HepG2 (cell line): Measurements from ENCODE around the gene PTPN3. TPM values are rescaled to one million over a fixed set of nuclear protein-coding genes. Genes with fewer than 3 reads are reported as not detected.
A peak's percentile ranks its signal among the peaks of the same experiment; 100 is the strongest.

Source experiments
- GZF1 ChIP-seq: sonication (generic); formaldehyde crosslinking; IDR thresholded peaks from 2 replicates; pipeline ENCODE4 v1.5.1; 2020; ENCODE audit warnings: mild to moderate bottlenecking, missing genetic modification reagents
- KAT7 ChIP-seq: IDR thresholded peaks from 2 replicates; pipeline ENCODE4 v1.6.1; 2018; ENCODE audit warnings: borderline replicate concordance, missing compliant biosample characterization
- MYC ChIP-seq: sonication (generic); formaldehyde crosslinking; IDR thresholded peaks from 2 replicates; pipeline ENCODE4 v1.9.0; 2021; ENCODE audit warnings: missing genetic modification reagents, borderline replicate concordance
- MZF1 ChIP-seq: sonication (generic); formaldehyde crosslinking; IDR thresholded peaks from 2 replicates; pipeline ENCODE4 v1.8.1; 2023; ENCODE audit warnings: mild to moderate bottlenecking, missing genetic modification reagents, borderline replicate concordance
- NONO ChIP-seq, 2 experiments: fragments of 450-650 bp in 1 of 2; sonication (generic) in 1 of 2; formaldehyde crosslinking in 1 of 2; IDR thresholded peaks in 1 of 2; conservative IDR thresholded peaks in 1 of 2; 2 replicates each; pipeline versions ENCODE4 v1.6.1 to v1.8.0; 2017 to 2022; ENCODE audit warnings: mild to moderate bottlenecking in 1 of 2, missing genetic modification reagents in 1 of 2, moderate library complexity in 1 of 2
- PHF8 ChIP-seq: sonication (generic); formaldehyde crosslinking; IDR thresholded peaks from 2 replicates; pipeline ENCODE4 v1.5.0; 2020; ENCODE audit warnings: missing genetic modification reagents
- RAD51 ChIP-seq: fragments of 450-650 bp; IDR thresholded peaks from 2 replicates; pipeline ENCODE4 v1.6.1; 2016; ENCODE audit warnings: borderline replicate concordance
- RFXAP ChIP-seq: sonication (generic); formaldehyde crosslinking; IDR thresholded peaks from 2 replicates; pipeline ENCODE4 v1.4.0; 2020; ENCODE audit warnings: missing genetic modification reagents, borderline replicate concordance
- RXRB ChIP-seq: IDR thresholded peaks from 2 replicates; pipeline ENCODE4 v1.6.1; 2016; ENCODE audit warnings: borderline replicate concordance, missing genetic modification reagents, missing compliant biosample characterization
- SMARCE1 ChIP-seq: fragments of 450-650 bp; IDR thresholded peaks from 2 replicates; pipeline ENCODE4 v1.6.1; 2017; ENCODE audit warnings: borderline replicate concordance
- SRSF9 ChIP-seq: fragments of 200-400 bp; formaldehyde crosslinking; IDR thresholded peaks from 2 replicates; pipeline ENCODE4 v1.6.1; 2018; ENCODE audit warnings: borderline replicate concordance, mild to moderate bottlenecking, low read depth, low read length; ENCODE audit not compliant: insufficient read depth, poor library complexity, severe bottlenecking
- TP53 ChIP-seq: sonication (generic); formaldehyde crosslinking; conservative IDR thresholded peaks from 2 replicates; pipeline ENCODE4 v1.4.0; 2020; ENCODE audit warnings: missing genetic modification reagents
- U2AF2 ChIP-seq: fragments of 200-400 bp; formaldehyde crosslinking; IDR thresholded peaks from 2 replicates; pipeline ENCODE4 v1.6.1; 2017; ENCODE audit warnings: low read depth, mild to moderate bottlenecking, low read length
- YY1 ChIP-seq: IDR thresholded peaks from 2 replicates; pipeline ENCODE4 v1.6.1; 2011; ENCODE audit warnings: low read length, low read depth, moderate library complexity, mild to moderate bottlenecking; ENCODE audit not compliant: insufficient read depth, insufficient replicate concordance
- ZBTB38 ChIP-seq: sonication (generic); formaldehyde crosslinking; IDR thresholded peaks from 2 replicates; pipeline ENCODE4 v1.5.1; 2020; ENCODE audit warnings: mild to moderate bottlenecking, missing genetic modification reagents
- ZFP82 ChIP-seq: sonication (generic); formaldehyde crosslinking; IDR thresholded peaks from 2 replicates; pipeline ENCODE4 v1.5.1; 2020; ENCODE audit warnings: mild to moderate bottlenecking, missing genetic modification reagents, borderline replicate concordance
- ZNF10 ChIP-seq: sonication (generic); formaldehyde crosslinking; IDR thresholded peaks from 2 replicates; pipeline ENCODE4 v1.4.0; 2020; ENCODE audit warnings: mild to moderate bottlenecking, low read depth, missing genetic modification reagents, borderline replicate concordance
- ZNF232 ChIP-seq: sonication (generic); formaldehyde crosslinking; IDR thresholded peaks from 2 replicates; pipeline ENCODE4 v1.4.0; 2020; ENCODE audit warnings: missing genetic modification reagents, borderline replicate concordance
- ZNF572 ChIP-seq: sonication (generic); formaldehyde crosslinking; IDR thresholded peaks from 2 replicates; pipeline ENCODE4 v1.5.1; 2020; ENCODE audit warnings: mild to moderate bottlenecking, missing genetic modification reagents
- ZNF775 ChIP-seq: sonication (generic); formaldehyde crosslinking; IDR thresholded peaks from 2 replicates; pipeline ENCODE4 v1.4.0; 2020; ENCODE audit warnings: missing genetic modification reagents, mild to moderate bottlenecking, moderate library complexity, borderline replicate concordance
- ZNF879 ChIP-seq: sonication (generic); formaldehyde crosslinking; IDR thresholded peaks from 2 replicates; pipeline ENCODE4 v1.8.1; 2023; ENCODE audit warnings: missing genetic modification reagents
- ZSCAN20 ChIP-seq: sonication (generic); formaldehyde crosslinking; IDR thresholded peaks from 2 replicates; pipeline ENCODE4 v1.4.0; 2020; ENCODE audit warnings: missing genetic modification reagents, mild to moderate bottlenecking, borderline replicate concordance
- polyA plus RNA-seq, 8 experiments: library from polyadenylated mRNA; depleted of rRNA in 3 of 8; stranded (reverse) in 7 of 8; unstranded in 1 of 8; fragments of >200 nt; fragmentation: Illumina TruSeq in 4 of 8; extraction: Trizol in 4 of 8; gene quantifications; 2 replicates each; pipeline versions ENCODE4 v1.2.1 to v1.2.3, GENCODE V29; 2011 to 2016; ENCODE audit warnings: low read depth in 4 of 8, missing spikeins in 1 of 8, mixed read lengths in 1 of 8; ENCODE audit not compliant: insufficient read depth in 1 of 8
- total RNA-seq, 5 experiments: library from RNA; depleted of rRNA; stranded (reverse); fragments of >200 nt; fragmentation: Illumina TruSeq; extraction: Trizol; gene quantifications; 2 replicates each; pipeline ENCODE4 v1.2.3, GENCODE V29; 2016; ENCODE audit warnings: low read depth in 1 of 5
- TF ChIP-seq, protein P1 (sequence below): sonication (generic); formaldehyde crosslinking; IDR thresholded peaks from 2 replicates; pipeline ENCODE4 v1.8.0; 2022; ENCODE audit warnings: mild to moderate bottlenecking, missing genetic modification reagents
- TF ChIP-seq, protein P2 (sequence below): IDR thresholded peaks from 2 replicates; pipeline ENCODE4 v1.6.1; 2016; ENCODE audit warnings: low read depth, control low read depth
- TF ChIP-seq, protein P3 (sequence below): sonication (generic); formaldehyde crosslinking; IDR thresholded peaks from 2 replicates; pipeline ENCODE4 v1.4.0; 2020; ENCODE audit warnings: missing genetic modification reagents
- TF ChIP-seq, protein P4 (sequence below): sonication (generic); formaldehyde crosslinking; IDR thresholded peaks from 2 replicates; pipeline ENCODE4 v1.8.1; 2023; ENCODE audit warnings: mild to moderate bottlenecking, missing genetic modification reagents

The PTPN3 gene
- total and polyA plus RNA-seq, 2 of the 13 experiments (the other 11 are each of a cell fraction or from before 2014, with no cell fraction given) = 5.6 to 20.5 TPM

DNA sequence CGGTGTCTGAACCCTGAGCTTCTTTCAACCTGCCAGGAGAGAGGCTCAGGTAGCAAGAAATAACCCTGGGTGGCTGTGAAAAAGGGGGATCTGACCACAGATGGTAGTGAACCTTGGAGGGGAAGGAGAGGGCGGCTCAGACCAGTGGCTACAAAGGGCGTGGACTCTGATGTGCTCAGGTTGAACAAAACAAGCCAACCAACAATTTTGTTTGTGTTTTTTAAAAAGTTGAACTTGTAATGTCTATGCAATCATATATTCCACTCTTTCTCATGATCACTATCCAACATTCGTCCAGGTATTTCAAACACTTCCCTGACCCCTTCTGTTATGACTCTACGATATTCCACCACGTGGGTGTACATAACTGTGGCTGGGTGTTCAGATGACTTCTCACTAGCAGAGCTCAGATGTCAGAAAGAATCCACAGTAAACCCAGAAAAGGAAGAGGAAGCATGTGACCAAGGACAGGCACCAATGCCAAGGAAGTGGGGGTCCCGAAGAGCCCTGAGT is 20.0 kb downstream of the PTPN3 start (continued):
- TF ChIP-seq RFXAP (CRISPR knock-in tag) = no peak
- TF ChIP-seq YY1 = no peak
- TF ChIP-seq ZSCAN20 (CRISPR knock-in tag) = no peak
- TF ChIP-seq U2AF2 = no peak
- TF ChIP-seq, protein P1, sequence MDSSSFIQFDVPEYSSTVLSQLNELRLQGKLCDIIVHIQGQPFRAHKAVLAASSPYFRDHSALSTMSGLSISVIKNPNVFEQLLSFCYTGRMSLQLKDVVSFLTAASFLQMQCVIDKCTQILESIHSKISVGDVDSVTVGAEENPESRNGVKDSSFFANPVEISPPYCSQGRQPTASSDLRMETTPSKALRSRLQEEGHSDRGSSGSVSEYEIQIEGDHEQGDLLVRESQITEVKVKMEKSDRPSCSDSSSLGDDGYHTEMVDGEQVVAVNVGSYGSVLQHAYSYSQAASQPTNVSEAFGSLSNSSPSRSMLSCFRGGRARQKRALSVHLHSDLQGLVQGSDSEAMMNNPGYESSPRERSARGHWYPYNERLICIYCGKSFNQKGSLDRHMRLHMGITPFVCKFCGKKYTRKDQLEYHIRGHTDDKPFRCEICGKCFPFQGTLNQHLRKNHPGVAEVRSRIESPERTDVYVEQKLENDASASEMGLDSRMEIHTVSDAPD = peak; percentile 51; the same call in 1 of the 2 replicates
- no peak for TF ChIP-seq ZNF232 (CRISPR knock-in tag)
- TF ChIP-seq, protein P2, sequence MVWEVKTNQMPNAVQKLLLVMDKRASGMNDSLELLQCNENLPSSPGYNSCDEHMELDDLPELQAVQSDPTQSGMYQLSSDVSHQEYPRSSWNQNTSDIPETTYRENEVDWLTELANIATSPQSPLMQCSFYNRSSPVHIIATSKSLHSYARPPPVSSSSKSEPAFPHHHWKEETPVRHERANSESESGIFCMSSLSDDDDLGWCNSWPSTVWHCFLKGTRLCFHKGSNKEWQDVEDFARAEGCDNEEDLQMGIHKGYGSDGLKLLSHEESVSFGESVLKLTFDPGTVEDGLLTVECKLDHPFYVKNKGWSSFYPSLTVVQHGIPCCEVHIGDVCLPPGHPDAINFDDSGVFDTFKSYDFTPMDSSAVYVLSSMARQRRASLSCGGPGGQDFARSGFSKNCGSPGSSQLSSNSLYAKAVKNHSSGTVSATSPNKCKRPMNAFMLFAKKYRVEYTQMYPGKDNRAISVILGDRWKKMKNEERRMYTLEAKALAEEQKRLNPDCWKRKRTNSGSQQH = no peak
- 0 out of 2 replicates have a peak, but pooled peaks have one; percentile 9 for TF ChIP-seq GZF1 (CRISPR knock-in tag)
- TF ChIP-seq NONO (IDR thresholded peaks at IDR 0.05) = no peak
- 0 out of 2 replicates have a peak, but pooled peaks have one; percentile 7 for TF ChIP-seq NONO (CRISPR knock-in tag; conservative IDR thresholded peaks at IDR 0.05)
- TF ChIP-seq RXRB (CRISPR knock-in tag) = no peak
- no peak for TF ChIP-seq SMARCE1
- TF ChIP-seq, protein P3, sequence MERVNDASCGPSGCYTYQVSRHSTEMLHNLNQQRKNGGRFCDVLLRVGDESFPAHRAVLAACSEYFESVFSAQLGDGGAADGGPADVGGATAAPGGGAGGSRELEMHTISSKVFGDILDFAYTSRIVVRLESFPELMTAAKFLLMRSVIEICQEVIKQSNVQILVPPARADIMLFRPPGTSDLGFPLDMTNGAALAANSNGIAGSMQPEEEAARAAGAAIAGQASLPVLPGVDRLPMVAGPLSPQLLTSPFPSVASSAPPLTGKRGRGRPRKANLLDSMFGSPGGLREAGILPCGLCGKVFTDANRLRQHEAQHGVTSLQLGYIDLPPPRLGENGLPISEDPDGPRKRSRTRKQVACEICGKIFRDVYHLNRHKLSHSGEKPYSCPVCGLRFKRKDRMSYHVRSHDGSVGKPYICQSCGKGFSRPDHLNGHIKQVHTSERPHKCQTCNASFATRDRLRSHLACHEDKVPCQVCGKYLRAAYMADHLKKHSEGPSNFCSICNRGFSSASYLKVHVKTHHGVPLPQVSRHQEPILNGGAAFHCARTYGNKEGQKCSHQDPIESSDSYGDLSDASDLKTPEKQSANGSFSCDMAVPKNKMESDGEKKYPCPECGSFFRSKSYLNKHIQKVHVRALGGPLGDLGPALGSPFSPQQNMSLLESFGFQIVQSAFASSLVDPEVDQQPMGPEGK (CRISPR knock-in tag) = no peak
- TF ChIP-seq KAT7 (CRISPR knock-in tag) = no peak
- no peak for TF ChIP-seq ZFP82 (CRISPR knock-in tag)
- TF ChIP-seq ZNF572 (CRISPR knock-in tag) = peak; percentile 5; the same call in 1 of the 2 replicates
- TF ChIP-seq TP53 = no peak
- TF ChIP-seq SRSF9 = no peak
- no peak for TF ChIP-seq ZNF775 (CRISPR knock-in tag)
- no peak for TF ChIP-seq PHF8
- no peak for TF ChIP-seq ZNF10 (CRISPR knock-in tag)
- peak; percentile 46; the same call in 1 of the 2 replicates for TF ChIP-seq ZBTB38 (CRISPR knock-in tag)
- no peak for TF ChIP-seq MZF1
- no peak for TF ChIP-seq MYC (CRISPR knock-in tag)
- TF ChIP-seq, protein P4, sequence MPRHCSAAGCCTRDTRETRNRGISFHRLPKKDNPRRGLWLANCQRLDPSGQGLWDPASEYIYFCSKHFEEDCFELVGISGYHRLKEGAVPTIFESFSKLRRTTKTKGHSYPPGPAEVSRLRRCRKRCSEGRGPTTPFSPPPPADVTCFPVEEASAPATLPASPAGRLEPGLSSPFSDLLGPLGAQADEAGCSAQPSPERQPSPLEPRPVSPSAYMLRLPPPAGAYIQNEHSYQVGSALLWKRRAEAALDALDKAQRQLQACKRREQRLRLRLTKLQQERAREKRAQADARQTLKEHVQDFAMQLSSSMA (CRISPR knock-in tag) = 0 out of 2 replicates have a peak, but pooled peaks have one; percentile 13
- no peak for TF ChIP-seq ZNF879
- no peak for TF ChIP-seq RAD51
